Adrenal gland (tissue), 12 donors: ENCODE data around the gene MAML2. TPM values are rescaled to one million over a fixed set of nuclear protein-coding genes. Genes with fewer than 3 reads are reported as not detected.

Experiments used
- DNase-seq, 7 donors: peaks; one replicate each; pipeline ENCODE4 v3.0.0-alpha.2; 2019 to 2020
- H3K27ac ChIP-seq, 5 donors: fragments of 200-600 bp; sonication (generic) in 4 of 5; 1 replicate in 3 of 5; 2 replicates in 2 of 5; pipeline versions ENCODE4 v1.5.1 to v1.8.0; 2016 to 2020; ENCODE audit warnings: mild to moderate bottlenecking in 1 of 5
- H3K27me3 ChIP-seq: fragments of 200-600 bp; 2 replicates; pipeline ENCODE4 v1.8.0; 2021
- H3K36me3 ChIP-seq, 2 donors: fragments of 200-600 bp; replicated peaks in 1 of 2; 1 replicate in 1 of 2; 2 replicates in 1 of 2; pipeline versions ENCODE4 v1.5.1 to v1.8.0; 2018 to 2022
- H3K4me1 ChIP-seq, 2 donors: fragments of 200-600 bp; replicated peaks in 1 of 2; 1 replicate in 1 of 2; 2 replicates in 1 of 2; pipeline versions ENCODE4 v1.5.1 to v1.8.0; 2018 to 2021
- H3K4me3 ChIP-seq, 4 donors: fragments of 200-600 bp; sonication (generic) in 3 of 4; one replicate each; pipeline ENCODE4 v1.5.1; 2016 to 2018
- H3K9me3 ChIP-seq, 3 donors: fragments of 200-600 bp; sonication (generic) in 1 of 3; replicated peaks in 1 of 3; 1 replicate in 2 of 3; 2 replicates in 1 of 3; pipeline versions ENCODE4 v1.5.1 to v1.8.0; 2016 to 2021
- CTCF ChIP-seq, 6 experiments: fragments of 450-650 bp in 4 of 6; fragments of 200-600 bp in 2 of 6; sonication (generic) in 1 of 6; IDR thresholded peaks; 1 replicate in 5 of 6; 2 replicates in 1 of 6; pipeline versions ENCODE4 v1.5.1 to v1.8.0; 2016 to 2021; ENCODE audit warnings: antibody characterized with exemption in 6 of 6, mild to moderate bottlenecking in 2 of 6, moderate library complexity in 1 of 6
- POLR2A ChIP-seq, 2 donors: fragments of 450-650 bp; IDR thresholded peaks; one replicate each; pipeline ENCODE4 v1.6.1; 2017; ENCODE audit warnings: antibody characterized with exemption in 2 of 2, mild to moderate bottlenecking in 2 of 2, moderate library complexity in 1 of 2
- WGBS, 4 donors: extraction: QIAGEN DNeasy Blood & Tissue Kit in 2 of 4; methylation state at CpG; one replicate each; pipeline versions ENCODE4 v1.1.5 to v1.1.7; 2013 to 2017; 5-methylcytosine and 5-hydroxymethylcytosine counted together
- intact Hi-C, 2 donors: fragments of 100-400 bp; cut with DNase I; formaldehyde crosslinking; loops; one replicate each; pipeline versions ENCODE4 v1.14.1 to v1.15.0; 2022 to 2023
- polyA plus RNA-seq, 3 donors: library from polyadenylated mRNA; stranded (reverse); fragments of 200-250 nt in 2 of 3; fragments of 350-450 nt in 1 of 3; fragmentation: Illumina TruSeq in 1 of 3; extraction: RNeasy Lipid Tissue Mini Kit (QIAGEN cat#74804) in 1 of 3; gene quantifications; one replicate each; pipeline ENCODE4 v1.2.3, GENCODE V29; 2013 to 2014
- total RNA-seq, 9 donors: library from RNA; depleted of rRNA in 4 of 9; stranded (reverse); fragments of >200 nt in 4 of 9; fragments of 120-200 nt in 1 of 9; fragmentation: NEBNext Ultra II Directional in 1 of 9; extraction: Animal tissue kit (Norgen Biotek cat#: 25700) in 1 of 9; gene quantifications; one replicate each; pipeline versions ENCODE4 v1.1.0 to v1.2.4, GENCODE V29; 2013 to 2023
- donor health status: healthy with polysubstance abuse.
- donor health status: Bipolar disorder and iron deficiency.
- donor health status: DM: yes; HTN: yes; CAD: no.
- donor health status: DM: no; HTN: no; CAD: no.
- donor health status: DM: no; HTN: no; CAD: no.
- donor health status: DM: yes; HTN: yes; CAD: no.

MAML2 gene
- total and polyA plus RNA-seq, 12 donors, result 1.4 to 19.4 (median 7.6) TPM

GRCh38 chr11:96211436-96211835, 131.6 kb downstream of the MAML2 start:
- Histone ChIP-seq H3K4me1 (peaks cover 0 to 44% of the 10 kb centered on the region in 2 donors), H3K27ac (no peak overlapping the region), H3K27me3 (no peaks in the 10 kb centered on the region), H3K4me3 (no peak overlapping the region), H3K36me3 (no peaks in the 10 kb centered on the region), H3K9me3 (no peaks in the 10 kb centered on the region)
- intact Hi-C loops, result no loop called here
- no peak for TF ChIP-seq POLR2A (IDR thresholded peaks at IDR 0.05)
- no peak for TF ChIP-seq CTCF (IDR thresholded peaks at IDR 0.05)
- no peak for DNase-seq
- WGBS, 4 donors, result 87 to 93% (median 91%) methylated on average over 2 of the region's 2 CpGs

DNA sequence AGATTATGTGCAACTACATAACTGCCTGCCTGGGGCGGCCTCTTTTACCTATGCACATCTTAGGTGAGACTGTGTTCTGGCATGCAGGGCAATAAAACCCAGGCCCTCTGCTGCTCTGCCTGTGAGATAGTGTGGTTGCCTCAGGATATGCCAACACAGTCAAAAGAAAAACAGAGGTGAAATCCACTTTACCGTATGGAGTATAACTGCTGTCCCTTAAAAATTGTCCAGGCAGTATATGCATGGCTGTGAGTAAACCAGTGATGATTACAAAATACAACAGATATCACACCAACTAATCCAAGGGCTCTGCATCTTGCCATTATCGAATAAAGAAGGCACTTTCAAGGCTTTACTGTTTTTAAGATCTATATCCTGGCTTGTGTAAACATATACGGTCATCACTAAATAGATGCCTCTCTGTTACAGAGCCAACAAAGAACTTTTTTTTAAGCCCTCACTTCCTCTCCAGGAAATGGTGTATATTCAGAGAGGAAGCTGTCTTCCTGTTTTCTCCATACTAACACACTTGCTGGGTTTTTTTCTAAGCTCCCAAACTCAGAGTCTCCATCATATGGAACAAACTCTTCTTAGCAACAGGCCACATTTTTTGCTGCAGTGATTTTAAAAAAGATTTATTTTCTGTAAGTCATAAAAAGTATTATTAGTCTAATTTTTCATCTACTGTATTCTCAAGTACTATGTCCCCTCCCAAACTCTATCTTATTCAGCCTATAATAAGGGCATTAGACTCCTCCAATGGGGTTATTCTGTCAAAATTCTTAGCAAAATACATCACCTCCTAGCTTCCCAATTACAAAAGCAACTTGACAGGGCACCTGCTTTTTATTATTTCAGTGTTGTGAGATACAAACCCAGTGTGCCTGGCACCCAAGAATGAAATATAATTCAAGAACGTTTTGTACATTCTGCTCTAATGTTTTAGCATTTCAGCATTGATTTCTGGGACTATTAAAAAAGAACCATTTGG, 135.2 kb downstream of the MAML2 start:
- Histone ChIP-seq H3K27ac (peak overlapping the region in 2 of 5 donors; percentile 13 to 72), H3K4me3 (no peak overlapping the region), H3K9me3 (no peaks in the 10 kb centered on the region), H3K4me1 (peaks cover 0 to 17% of the 10 kb centered on the region in 2 donors), H3K27me3 (no peaks in the 10 kb centered on the region), H3K36me3 (no peaks in the 10 kb centered on the region)
- 62 to 72% (median 64%) methylated on average over 5 of the region's 5 CpGs for WGBS, 4 donors
- DNase-seq, result no peak
- TF ChIP-seq POLR2A (IDR thresholded peaks at IDR 0.05), result no peak
- no peak for TF ChIP-seq CTCF (IDR thresholded peaks at IDR 0.05)
- intact Hi-C loops, result no loop called here

DNA sequence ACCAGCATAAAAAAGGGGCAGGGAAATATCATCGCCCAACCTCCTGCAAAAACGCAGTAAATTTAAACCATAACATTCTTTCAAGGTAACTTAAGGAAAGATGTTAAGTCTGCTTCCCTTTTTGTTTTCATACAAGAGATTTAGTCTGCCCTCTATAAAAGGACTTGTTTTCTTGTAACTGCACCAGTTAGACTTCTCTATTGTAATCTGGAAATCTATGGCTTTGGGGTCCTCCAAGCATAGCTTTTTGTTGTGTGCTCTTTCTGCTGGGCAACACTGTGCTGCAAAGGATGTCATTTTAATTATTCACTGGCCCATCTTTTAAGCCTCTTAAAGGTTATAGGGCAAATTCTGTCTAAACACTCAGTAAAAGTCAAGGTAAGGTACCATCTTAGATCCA, 136.0 kb downstream of the MAML2 start:
- 91 to 94% (median 92%) methylated on average over 2 of the region's 2 CpGs for WGBS, 4 donors
- peak overlapping the region in 2 of 5 donors; percentile 13 to 72 for H3K27ac ChIP-seq
- H3K4me1 ChIP-seq, result peaks cover 0 to 10% of the 10 kb centered on the region in 2 donors
- no peaks in the 10 kb centered on the region for H3K9me3 ChIP-seq
- no peaks in the 10 kb centered on the region for H3K27me3 ChIP-seq
- no peak for TF ChIP-seq CTCF (IDR thresholded peaks at IDR 0.05)
- no peak for TF ChIP-seq POLR2A (IDR thresholded peaks at IDR 0.05)
- intact Hi-C loops, result no loop called here
- H3K36me3 ChIP-seq, result no peaks in the 10 kb centered on the region
- H3K4me3 ChIP-seq, result no peak overlapping the region
- no peak for DNase-seq

DNA sequence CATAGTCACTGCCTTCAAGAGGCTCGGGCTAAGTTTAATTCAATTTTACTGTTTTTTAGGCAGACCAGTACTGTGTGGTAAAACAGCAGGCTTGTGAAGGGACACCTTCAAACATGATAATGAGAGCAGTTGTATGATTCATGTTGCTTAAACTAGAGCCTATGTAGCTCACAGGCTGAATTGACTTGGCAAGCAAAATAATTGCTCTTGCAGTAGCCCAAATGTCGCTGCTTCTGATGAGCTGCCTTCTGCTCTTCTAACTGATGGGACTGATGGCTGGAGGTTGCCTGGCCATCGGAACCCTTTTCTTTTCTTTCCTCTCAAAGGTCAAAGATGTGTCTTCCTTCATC, 137.6 kb downstream of the MAML2 start:
- TF ChIP-seq POLR2A (IDR thresholded peaks at IDR 0.05) (no peak), CTCF (IDR thresholded peaks at IDR 0.05) (no peak)
- Histone ChIP-seq H3K27ac (no peak overlapping the region), H3K36me3 (no peaks in the 10 kb centered on the region), H3K9me3 (no peaks in the 10 kb centered on the region), H3K27me3 (no peaks in the 10 kb centered on the region), H3K4me3 (no peak overlapping the region), H3K4me1 (peaks cover 0 to 10% of the 10 kb centered on the region in 2 donors)
- WGBS, 4 donors, result 86 to 94% (median 89%) methylated on average over 3 of the region's 3 CpGs
- intact Hi-C loops, result no loop called here
- no peak for DNase-seq
